Adipocyte (in vitro differentiated cells): ENCODE data around the gene ARHGEF26.

Experiments used
- DNase-seq: peaks from one replicate; pipeline ENCODE4 v3.0.0-alpha.2; 2015; ENCODE audit warnings: low read depth
- H3K27me3 ChIP-seq: replicated peaks from 2 replicates; pipeline ENCODE4 v1.7.0; 2013; ENCODE audit warnings: mild to moderate bottlenecking, low read length, moderate library complexity; ENCODE audit not compliant: control insufficient read depth, insufficient read depth
- H3K36me3 ChIP-seq: 2 replicates; pipeline ENCODE4 v1.7.0; 2013; ENCODE audit warnings: low read length, mild to moderate bottlenecking, moderate library complexity; ENCODE audit not compliant: control insufficient read depth, insufficient read depth, severe bottlenecking
- H3K4me1 ChIP-seq: 2 replicates; pipeline ENCODE4 v1.7.0; 2013; ENCODE audit warnings: mild to moderate bottlenecking, low read length, moderate library complexity; ENCODE audit not compliant: control insufficient read depth, insufficient read depth
- H3K4me3 ChIP-seq: 2 replicates; pipeline ENCODE4 v1.7.0; 2013; ENCODE audit warnings: mild to moderate bottlenecking, low read length, moderate library complexity
- H3K9ac ChIP-seq: 2 replicates; pipeline ENCODE4 v1.7.0; 2013; ENCODE audit warnings: mild to moderate bottlenecking, low read length, moderate library complexity
- H3K9me3 ChIP-seq: 2 replicates; pipeline ENCODE4 v1.7.0; 2013; ENCODE audit warnings: mild to moderate bottlenecking, low read length, moderate library complexity; ENCODE audit not compliant: control insufficient read depth

ARHGEF26 gene

GRCh38 chr3:154161806-154162205 lies 40.6 kb downstream of the ARHGEF26 start:
- no peaks in the 10 kb centered on the region for H3K27me3 ChIP-seq
- H3K9me3 ChIP-seq, result no peaks in the 10 kb centered on the region
- no peak overlapping the region for H3K4me3 ChIP-seq
- DNase-seq, result no peak
- no peak overlapping the region for H3K9ac ChIP-seq
- H3K4me1 ChIP-seq, result peaks cover 5% of the 10 kb centered on the region
- no peaks in the 10 kb centered on the region for H3K36me3 ChIP-seq

GRCh38 chr3:154164387-154164786 lies 43.2 kb downstream of the ARHGEF26 start:
- Histone ChIP-seq H3K9ac (no peak overlapping the region), H3K9me3 (no peaks in the 10 kb centered on the region), H3K4me1 (peaks cover 5% of the 10 kb centered on the region), H3K36me3 (no peaks in the 10 kb centered on the region), H3K4me3 (no peak overlapping the region), H3K27me3 (no peaks in the 10 kb centered on the region)
- no peak for DNase-seq

- Histone ChIP-seq H3K27me3 (no peaks in the 10 kb centered on the region), H3K9me3 (no peaks in the 10 kb centered on the region), H3K4me1 (no peaks in the 10 kb centered on the region), H3K4me3 (no peak overlapping the region), H3K9ac (no peak overlapping the region), H3K36me3 (no peaks in the 10 kb centered on the region)
- no peak for DNase-seq
These were observed 48.0 kb downstream of the ARHGEF26 start for GRCh38 chr3:154168998-154169795.

- Histone ChIP-seq H3K4me1 (no peaks in the 10 kb centered on the region), H3K27me3 (no peaks in the 10 kb centered on the region), H3K4me3 (no peak overlapping the region), H3K9ac (no peak overlapping the region), H3K9me3 (no peaks in the 10 kb centered on the region), H3K36me3 (no peaks in the 10 kb centered on the region)
- no peak for DNase-seq
These were observed 48.6 kb downstream of the ARHGEF26 start for GRCh38 chr3:154169796-154170110.

GRCh38 chr3:154170300-154170699 lies 49.1 kb downstream of the ARHGEF26 start:
- H3K36me3 ChIP-seq, result no peaks in the 10 kb centered on the region
- H3K4me1 ChIP-seq, result no peaks in the 10 kb centered on the region
- no peaks in the 10 kb centered on the region for H3K27me3 ChIP-seq
- H3K4me3 ChIP-seq, result no peak overlapping the region
- DNase-seq, result no peak
- no peak overlapping the region for H3K9ac ChIP-seq
- no peaks in the 10 kb centered on the region for H3K9me3 ChIP-seq

- H3K4me3 ChIP-seq, result no peak overlapping the region
- no peaks in the 10 kb centered on the region for H3K9me3 ChIP-seq
- no peaks in the 10 kb centered on the region for H3K36me3 ChIP-seq
- no peak for DNase-seq
- H3K9ac ChIP-seq, result no peak overlapping the region
- no peaks in the 10 kb centered on the region for H3K4me1 ChIP-seq
- no peaks in the 10 kb centered on the region for H3K27me3 ChIP-seq
These were observed 53.9 kb downstream of the ARHGEF26 start for GRCh38 chr3:154175041-154175440.

GRCh38 chr3:154176036-154176435 lies 54.8 kb downstream of the ARHGEF26 start:
- no peak overlapping the region for H3K4me3 ChIP-seq
- H3K36me3 ChIP-seq, result no peaks in the 10 kb centered on the region
- no peaks in the 10 kb centered on the region for H3K27me3 ChIP-seq
- no peak overlapping the region for H3K9ac ChIP-seq
- DNase-seq, result peak; percentile 3
- H3K4me1 ChIP-seq, result peaks cover 4% of the 10 kb centered on the region
- no peaks in the 10 kb centered on the region for H3K9me3 ChIP-seq

GRCh38 chr3:154177406-154177805 lies 56.2 kb downstream of the ARHGEF26 start:
- Histone ChIP-seq H3K9me3 (no peaks in the 10 kb centered on the region), H3K4me1 (peaks cover 10% of the 10 kb centered on the region), H3K4me3 (no peak overlapping the region), H3K36me3 (no peaks in the 10 kb centered on the region), H3K9ac (no peak overlapping the region), H3K27me3 (no peaks in the 10 kb centered on the region)
- DNase-seq, result no peak

GRCh38 chr3:154178172-154178571 lies 57.0 kb downstream of the ARHGEF26 start:
- Histone ChIP-seq H3K27me3 (no peaks in the 10 kb centered on the region), H3K9ac (no peak overlapping the region), H3K4me1 (peaks cover 10% of the 10 kb centered on the region), H3K36me3 (no peaks in the 10 kb centered on the region), H3K9me3 (no peaks in the 10 kb centered on the region), H3K4me3 (no peak overlapping the region)
- DNase-seq, result no peak

GRCh38 chr3:154180836-154181691 lies 59.9 kb downstream of the ARHGEF26 start:
- Histone ChIP-seq H3K9me3 (no peaks in the 10 kb centered on the region), H3K4me3 (no peak overlapping the region), H3K9ac (no peak overlapping the region), H3K4me1 (peaks cover 10% of the 10 kb centered on the region), H3K36me3 (no peaks in the 10 kb centered on the region), H3K27me3 (no peaks in the 10 kb centered on the region)
- no peak for DNase-seq

GRCh38 chr3:154182322-154182922 lies 61.2 kb downstream of the ARHGEF26 start:
- DNase-seq, result no peak
- Histone ChIP-seq H3K9me3 (no peaks in the 10 kb centered on the region), H3K36me3 (no peaks in the 10 kb centered on the region), H3K4me3 (no peak overlapping the region), H3K9ac (no peak overlapping the region), H3K27me3 (no peaks in the 10 kb centered on the region), H3K4me1 (peaks cover 10% of the 10 kb centered on the region)
